ENCODE data around the gene INPP5A.

DNA sequence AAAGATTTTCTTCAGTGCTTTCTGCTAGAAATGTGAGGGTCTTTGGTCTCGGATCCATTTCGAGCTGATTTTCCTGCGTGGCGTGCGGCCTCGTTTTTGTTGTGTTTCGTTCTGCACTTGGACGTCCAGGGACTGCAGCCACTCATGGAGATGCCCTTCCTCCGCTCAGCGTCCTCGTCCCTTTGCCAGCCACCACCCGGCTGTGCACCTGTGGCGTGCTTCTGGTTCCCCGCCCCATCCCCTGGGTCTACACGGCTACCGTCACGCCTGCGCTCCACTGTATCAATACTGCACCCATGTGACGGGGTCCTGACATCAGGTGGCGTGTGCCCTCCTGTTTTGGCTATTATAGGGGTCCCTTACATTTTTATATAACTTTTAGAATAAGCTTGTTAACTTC, 291.1 kb downstream of the INPP5A start:
- TF ChIP-seq, protein P1, sequence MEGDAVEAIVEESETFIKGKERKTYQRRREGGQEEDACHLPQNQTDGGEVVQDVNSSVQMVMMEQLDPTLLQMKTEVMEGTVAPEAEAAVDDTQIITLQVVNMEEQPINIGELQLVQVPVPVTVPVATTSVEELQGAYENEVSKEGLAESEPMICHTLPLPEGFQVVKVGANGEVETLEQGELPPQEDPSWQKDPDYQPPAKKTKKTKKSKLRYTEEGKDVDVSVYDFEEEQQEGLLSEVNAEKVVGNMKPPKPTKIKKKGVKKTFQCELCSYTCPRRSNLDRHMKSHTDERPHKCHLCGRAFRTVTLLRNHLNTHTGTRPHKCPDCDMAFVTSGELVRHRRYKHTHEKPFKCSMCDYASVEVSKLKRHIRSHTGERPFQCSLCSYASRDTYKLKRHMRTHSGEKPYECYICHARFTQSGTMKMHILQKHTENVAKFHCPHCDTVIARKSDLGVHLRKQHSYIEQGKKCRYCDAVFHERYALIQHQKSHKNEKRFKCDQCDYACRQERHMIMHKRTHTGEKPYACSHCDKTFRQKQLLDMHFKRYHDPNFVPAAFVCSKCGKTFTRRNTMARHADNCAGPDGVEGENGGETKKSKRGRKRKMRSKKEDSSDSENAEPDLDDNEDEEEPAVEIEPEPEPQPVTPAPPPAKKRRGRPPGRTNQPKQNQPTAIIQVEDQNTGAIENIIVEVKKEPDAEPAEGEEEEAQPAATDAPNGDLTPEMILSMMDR (IDR thresholded peaks at IDR 0.05; ENCODE audit: poor library complexity), result no peak
- no peak for TF ChIP-seq EZH2phosphoT487 (IDR thresholded peaks at IDR 0.05; ENCODE audit: low read depth, severe bottlenecking, unreplicated experiment)
- TF ChIP-seq EZH2 (IDR thresholded peaks at IDR 0.05; ENCODE audit: borderline replicate concordance), result no peak
